Peyer's patch (tissue), 4 donors: ENCODE data around the gene MGRN1.

Experiments used
- POLR2A ChIP-seq, 2 donors: fragments of 450-650 bp; IDR thresholded peaks; one replicate each; pipeline ENCODE4 v1.5.1; 2017; ENCODE audit warnings: antibody characterized with exemption in 2 of 2, mild to moderate bottlenecking in 2 of 2, moderate library complexity in 2 of 2
- TF ChIP-seq, protein P1 (sequence below), 6 experiments: fragments of 450-650 bp in 4 of 6; fragments of 200-600 bp in 2 of 6; sonication (generic) in 1 of 6; IDR thresholded peaks; one replicate each; pipeline ENCODE4 v1.5.1; 2017 to 2019; ENCODE audit warnings: antibody characterized with exemption in 6 of 6, mild to moderate bottlenecking in 3 of 6, moderate library complexity in 1 of 6

- TF ChIP-seq, protein P1, sequence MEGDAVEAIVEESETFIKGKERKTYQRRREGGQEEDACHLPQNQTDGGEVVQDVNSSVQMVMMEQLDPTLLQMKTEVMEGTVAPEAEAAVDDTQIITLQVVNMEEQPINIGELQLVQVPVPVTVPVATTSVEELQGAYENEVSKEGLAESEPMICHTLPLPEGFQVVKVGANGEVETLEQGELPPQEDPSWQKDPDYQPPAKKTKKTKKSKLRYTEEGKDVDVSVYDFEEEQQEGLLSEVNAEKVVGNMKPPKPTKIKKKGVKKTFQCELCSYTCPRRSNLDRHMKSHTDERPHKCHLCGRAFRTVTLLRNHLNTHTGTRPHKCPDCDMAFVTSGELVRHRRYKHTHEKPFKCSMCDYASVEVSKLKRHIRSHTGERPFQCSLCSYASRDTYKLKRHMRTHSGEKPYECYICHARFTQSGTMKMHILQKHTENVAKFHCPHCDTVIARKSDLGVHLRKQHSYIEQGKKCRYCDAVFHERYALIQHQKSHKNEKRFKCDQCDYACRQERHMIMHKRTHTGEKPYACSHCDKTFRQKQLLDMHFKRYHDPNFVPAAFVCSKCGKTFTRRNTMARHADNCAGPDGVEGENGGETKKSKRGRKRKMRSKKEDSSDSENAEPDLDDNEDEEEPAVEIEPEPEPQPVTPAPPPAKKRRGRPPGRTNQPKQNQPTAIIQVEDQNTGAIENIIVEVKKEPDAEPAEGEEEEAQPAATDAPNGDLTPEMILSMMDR (IDR thresholded peaks at IDR 0.05), result no peak
- TF ChIP-seq POLR2A (IDR thresholded peaks at IDR 0.05), result no peak
These were observed 100.1 kb downstream of the MGRN1 start for GRCh38 chr16:4724661-4725270.
